Duodenal mucosa (tissue), 2 donors: ENCODE results near the gene AHRR.
"Not testable (repeated sequence)": the region's sequence is repeated elsewhere in the genome, so short reads cannot be mapped to it uniquely, and the experiment has no call there.

ENCODE experiments used
- H3K27ac ChIP-seq: one replicate; pipeline ENCODE4 v1.7.0; 2013; ENCODE audit warnings: low read depth, low read length
- H3K27me3 ChIP-seq, 2 donors: one replicate each; pipeline ENCODE4 v1.7.0; 2013; ENCODE audit warnings: low read length in 2 of 2, control low read depth in 1 of 2; ENCODE audit not compliant: insufficient read depth in 2 of 2, control insufficient read depth in 1 of 2
- H3K36me3 ChIP-seq, 2 donors: one replicate each; pipeline ENCODE4 v1.7.0; 2013; ENCODE audit warnings: low read length in 2 of 2, control low read depth in 1 of 2; ENCODE audit not compliant: insufficient read depth in 2 of 2, control insufficient read depth in 1 of 2
- H3K4me1 ChIP-seq, 2 donors: one replicate each; pipeline ENCODE4 v1.7.0; 2013; ENCODE audit warnings: low read length in 2 of 2, control low read depth in 1 of 2; ENCODE audit not compliant: insufficient read depth in 2 of 2, control insufficient read depth in 1 of 2
- H3K4me3 ChIP-seq, 2 donors: one replicate each; pipeline ENCODE4 v1.7.0; 2013; ENCODE audit warnings: low read length in 2 of 2, low read depth in 1 of 2
- H3K9ac ChIP-seq, 2 donors: one replicate each; pipeline ENCODE4 v1.7.0; 2013; ENCODE audit warnings: low read length in 2 of 2, low read depth in 1 of 2
- H3K9me3 ChIP-seq, 2 donors: one replicate each; pipeline ENCODE4 v1.7.0; 2013; ENCODE audit warnings: low read length in 2 of 2, control low read depth in 1 of 2; ENCODE audit not compliant: control insufficient read depth in 1 of 2

The AHRR gene

GRCh38 chr5:395921-396530 lies 74.5 kb downstream of the AHRR start:
- H3K36me3 ChIP-seq = no peaks in the 10 kb centered on the region
- peaks cover 16 to 21% of the 10 kb centered on the region in 2 donors for H3K27me3 ChIP-seq
- H3K4me1 ChIP-seq = peaks cover 29 to 41% of the 10 kb centered on the region in 2 donors
- H3K27ac ChIP-seq = no peak overlapping the region
- no peaks in the 10 kb centered on the region for H3K9me3 ChIP-seq
- no peak overlapping the region for H3K9ac ChIP-seq
- no peak overlapping the region for H3K4me3 ChIP-seq

DNA sequence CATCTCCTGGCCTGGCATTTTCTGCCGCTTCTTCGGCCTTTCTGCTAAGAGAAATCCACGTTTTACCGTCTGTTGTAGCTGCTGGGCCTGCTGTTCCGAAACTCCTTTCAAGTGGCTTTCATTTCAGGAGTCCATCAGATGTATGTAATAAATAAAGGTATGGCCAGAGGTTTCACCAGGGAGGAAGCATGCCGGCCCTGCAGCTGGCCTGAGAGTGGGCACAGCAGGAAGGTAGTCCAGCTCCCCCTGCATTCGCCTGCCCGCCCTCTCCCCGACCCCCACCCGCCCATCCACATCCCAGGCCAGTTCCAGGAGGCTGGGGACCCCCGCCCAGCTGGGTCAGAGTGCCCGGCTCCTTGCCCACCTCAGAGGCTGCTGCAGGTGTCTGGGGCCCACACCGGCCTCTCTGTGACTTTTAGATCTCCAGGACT lies 75.0 kb downstream of the AHRR start:
- Histone ChIP-seq H3K4me1 (peaks cover 29 to 41% of the 10 kb centered on the region in 2 donors), H3K36me3 (no peaks in the 10 kb centered on the region), H3K4me3 (no peak overlapping the region), H3K9me3 (no peaks in the 10 kb centered on the region), H3K27me3 (peaks cover 18 to 21% of the 10 kb centered on the region in 2 donors), H3K27ac (no peak overlapping the region), H3K9ac (no peak overlapping the region)

DNA sequence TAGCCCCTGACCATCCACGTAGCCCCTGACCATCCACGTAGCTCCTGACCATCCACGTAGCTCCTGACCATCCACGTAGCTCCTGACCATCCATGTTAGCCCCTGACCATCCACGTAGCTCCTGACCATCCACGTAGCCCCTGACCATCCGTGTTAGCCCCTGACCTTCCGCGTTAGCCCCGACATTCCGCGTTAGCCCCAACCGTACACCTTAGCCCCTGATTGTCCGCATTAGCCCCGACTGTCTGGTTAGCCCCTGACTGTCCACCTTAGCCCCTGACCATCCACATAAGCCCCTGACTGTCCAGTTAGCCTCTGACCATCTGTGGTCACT lies 76.6 kb downstream of the AHRR start:
- not testable (repeated sequence) for H3K4me3 ChIP-seq, H3K9ac ChIP-seq, H3K27ac ChIP-seq, H3K36me3 ChIP-seq, H3K9me3 ChIP-seq
- Histone ChIP-seq H3K4me1 (peaks cover 24 to 32% of the 10 kb centered on the region in 2 donors), H3K27me3 (peaks cover 18 to 21% of the 10 kb centered on the region in 2 donors)

DNA sequence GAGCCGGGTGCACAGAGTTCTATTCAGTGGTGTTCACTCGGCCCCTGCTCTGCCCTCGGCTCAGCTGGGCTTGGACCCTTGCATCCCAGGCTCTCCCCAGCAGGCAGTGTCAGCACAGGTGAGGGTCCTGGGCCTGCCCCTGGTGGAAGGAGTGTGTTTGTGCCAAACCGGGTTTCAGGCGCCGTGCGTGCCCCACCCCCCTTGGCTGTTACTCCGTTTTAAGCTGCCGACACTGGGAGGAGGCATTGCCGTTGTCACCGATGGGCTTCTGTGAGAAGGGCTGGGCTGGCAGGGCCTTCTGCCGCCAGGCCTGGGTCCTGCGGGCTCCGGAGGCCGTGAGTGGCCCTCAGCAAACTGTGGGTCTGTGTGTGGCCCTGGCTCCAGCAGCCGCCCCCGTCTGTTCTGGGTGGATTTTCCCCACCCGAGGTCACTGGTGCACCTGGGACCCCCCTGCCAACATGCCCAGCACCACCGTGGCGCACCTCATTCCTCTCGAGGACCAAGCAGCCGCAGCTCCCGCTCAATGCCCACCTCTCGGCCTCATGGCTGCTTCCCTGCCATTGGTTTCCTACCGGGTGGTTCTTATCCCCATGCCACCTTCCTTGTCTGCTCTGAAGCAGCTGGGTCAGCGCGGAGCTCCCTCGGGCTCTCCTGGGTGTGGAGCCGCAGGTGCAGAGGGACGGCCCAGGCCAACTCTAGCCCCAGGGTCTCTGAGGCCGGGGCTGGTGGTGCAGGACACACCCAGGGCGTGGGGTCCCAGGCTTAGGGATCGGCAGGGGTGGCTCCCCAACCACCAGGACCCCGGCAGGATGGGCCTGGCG lies 77.2 kb downstream of the AHRR start:
- Histone ChIP-seq H3K4me1 (peaks cover 21 to 29% of the 10 kb centered on the region in 2 donors), H3K36me3 (no peaks in the 10 kb centered on the region), H3K27me3 (peaks cover 18 to 21% of the 10 kb centered on the region in 2 donors), H3K9ac (peak overlapping the region in 1 of 2 donors; percentile 32), H3K9me3 (no peaks in the 10 kb centered on the region), H3K27ac (peak overlapping the region; percentile 62), H3K4me3 (no peak overlapping the region)

- H3K9ac ChIP-seq = peak overlapping the region; percentile 32 to 39
Measured at GRCh38 chr5:399296-400281, 78.1 kb downstream of the AHRR start.

DNA sequence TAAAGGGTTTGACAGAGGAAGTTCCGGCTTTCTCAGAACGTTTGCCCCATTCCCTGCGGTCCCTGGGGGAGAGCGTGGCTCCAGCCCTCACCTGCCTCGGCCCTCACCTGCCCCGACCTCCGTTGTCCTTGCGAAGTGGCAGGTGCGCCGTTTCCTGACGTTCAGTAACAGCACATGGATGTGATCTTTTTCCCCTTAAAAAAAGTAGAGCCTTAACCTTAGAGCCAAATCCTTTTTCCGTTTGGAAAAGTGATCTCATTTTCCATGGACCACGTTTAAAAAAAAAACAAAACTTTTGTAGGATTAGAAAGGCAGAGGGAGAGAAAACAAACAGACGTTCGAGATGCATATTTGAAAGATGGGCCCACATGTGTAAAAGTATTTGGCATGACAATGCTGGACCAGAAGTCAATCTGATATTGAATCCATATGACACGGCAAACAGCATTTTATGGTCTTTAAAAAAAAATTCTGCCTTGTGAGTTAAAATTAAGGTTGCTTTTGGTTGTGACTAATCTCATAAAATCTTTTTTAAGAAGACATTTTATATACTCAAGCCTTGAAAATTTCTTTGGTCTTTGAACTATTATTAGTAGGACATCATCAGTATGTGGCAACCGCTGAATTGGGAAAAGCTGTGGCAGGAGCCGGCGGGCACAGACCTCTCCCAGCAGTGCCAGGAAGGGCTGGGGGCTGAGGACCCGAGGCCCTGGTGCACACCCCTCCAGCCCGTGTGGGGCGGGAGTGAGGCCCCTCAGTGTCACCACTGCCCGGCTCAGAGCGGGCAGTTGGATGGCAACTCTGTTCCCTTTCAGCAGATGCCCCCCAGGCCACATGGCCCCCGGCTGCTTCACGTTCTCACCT lies 79.0 kb downstream of the AHRR start:
- H3K4me1 ChIP-seq = peaks cover 14 to 23% of the 10 kb centered on the region in 2 donors

More at GRCh38 chr5:399296-400281, 78.1 kb downstream of the AHRR start:
- H3K27ac ChIP-seq = peak overlapping the region; percentile 67
- H3K27me3 ChIP-seq = peaks cover 18 to 21% of the 10 kb centered on the region in 2 donors
- no peaks in the 10 kb centered on the region for H3K36me3 ChIP-seq
- no peaks in the 10 kb centered on the region for H3K9me3 ChIP-seq
- peak overlapping the region; percentile 29 to 36 for H3K4me3 ChIP-seq
- H3K4me1 ChIP-seq = peaks cover 21 to 29% of the 10 kb centered on the region in 2 donors

DNA sequence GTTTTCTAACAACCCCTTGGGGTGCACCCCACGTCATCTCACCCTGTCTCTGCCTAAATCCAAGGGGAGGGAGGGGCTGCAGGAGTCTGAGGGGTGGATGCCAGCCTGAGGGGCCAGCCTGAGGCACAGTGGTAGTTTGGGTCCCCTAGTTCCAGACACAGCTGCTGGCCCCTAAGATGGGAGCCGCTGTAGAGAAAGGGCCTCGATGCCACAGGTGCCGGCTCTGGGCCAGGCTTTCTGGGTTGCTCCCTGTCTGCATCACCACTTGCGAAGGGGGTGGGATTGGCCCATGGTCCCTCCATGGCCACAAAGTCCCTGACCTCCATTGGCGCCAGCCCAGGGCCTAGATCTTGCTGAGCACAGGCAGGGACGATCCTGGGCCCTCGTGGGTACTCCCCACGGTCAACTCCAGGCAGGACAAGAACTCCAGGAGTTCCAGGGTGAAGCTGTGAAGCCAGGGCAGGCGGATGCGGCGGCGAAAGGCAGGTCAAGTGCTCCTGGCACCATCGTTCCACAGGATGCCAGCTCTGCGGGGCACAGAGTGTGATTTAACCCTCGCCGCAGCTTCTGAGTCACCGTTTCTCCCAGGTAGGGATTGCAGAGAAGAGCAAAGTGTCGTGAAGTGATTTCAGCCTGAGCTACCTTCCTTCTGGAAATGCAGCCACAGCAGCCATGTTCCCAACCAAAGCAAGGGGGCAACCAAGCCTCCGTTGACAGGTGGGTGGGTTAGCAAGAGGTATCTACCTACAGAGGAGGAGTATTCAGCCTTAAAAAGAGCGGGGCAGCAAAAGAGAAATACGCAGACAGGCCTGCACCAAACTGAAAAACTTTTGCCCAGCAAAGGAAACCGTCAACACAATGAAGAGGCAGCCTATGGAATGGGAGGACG lies 79.9 kb downstream of the AHRR start:
- Histone ChIP-seq H3K27ac (no peak overlapping the region), H3K9ac (no peak overlapping the region), H3K9me3 (no peaks in the 10 kb centered on the region), H3K4me3 (no peak overlapping the region), H3K4me1 (peaks cover 13 to 20% of the 10 kb centered on the region in 2 donors), H3K27me3 (peaks cover 18 to 25% of the 10 kb centered on the region in 2 donors), H3K36me3 (no peaks in the 10 kb centered on the region)

More for the DNA sequence above, 79.0 kb downstream of the AHRR start:
- Histone ChIP-seq H3K9ac (peak overlapping the region; percentile 25 to 39), H3K27ac (peak overlapping the region; percentile 67), H3K36me3 (no peaks in the 10 kb centered on the region), H3K27me3 (peaks cover 18 to 25% of the 10 kb centered on the region in 2 donors), H3K4me3 (peak overlapping the region; percentile 29 to 36), H3K9me3 (no peaks in the 10 kb centered on the region)

- not testable (repeated sequence) for H3K9me3 ChIP-seq, H3K4me3 ChIP-seq, H3K36me3 ChIP-seq, H3K9ac ChIP-seq, H3K27ac ChIP-seq
- Histone ChIP-seq H3K4me1 (peaks cover 13 to 20% of the 10 kb centered on the region in 2 donors), H3K27me3 (peaks cover 18 to 25% of the 10 kb centered on the region in 2 donors)
Measured at GRCh38 chr5:402219-402614, 80.7 kb downstream of the AHRR start.
